ENCODE data around the gene DDAH1.

Gene DDAH1

GRCh38 chr1:85428471-85429089 is 36.4 kb downstream of the DDAH1 start:
- no peak for TF ChIP-seq Cebpa-rat (IDR thresholded peaks at IDR 0.05)
- Histone ChIP-seq H3K27ac (peak overlapping the region in 3 of 11 experiments; percentile 0 to 48 (median 38); a peak in 4 of 22 replicates), H3K4me1 (peaks cover 0 to 17% (median 7%) of the 10 kb centered on the region in 10 experiments; a peak in 11 of 20 replicates), H3K9me3 (replicated peaks in 1 of 11) (no peaks in the 10 kb centered on the region), H3K4me3 (no peak overlapping the region), H3K4me2 (peak overlapping the region in 5 of 11 experiments; percentile 15 to 65 (median 36); a peak in 7 of 22 replicates), H4K20me1 (no peaks in the 10 kb centered on the region), H3K36me3 (no peaks in the 10 kb centered on the region), H3K27me3 (no peaks in the 10 kb centered on the region), H3K9ac (no peak overlapping the region)

DNA sequence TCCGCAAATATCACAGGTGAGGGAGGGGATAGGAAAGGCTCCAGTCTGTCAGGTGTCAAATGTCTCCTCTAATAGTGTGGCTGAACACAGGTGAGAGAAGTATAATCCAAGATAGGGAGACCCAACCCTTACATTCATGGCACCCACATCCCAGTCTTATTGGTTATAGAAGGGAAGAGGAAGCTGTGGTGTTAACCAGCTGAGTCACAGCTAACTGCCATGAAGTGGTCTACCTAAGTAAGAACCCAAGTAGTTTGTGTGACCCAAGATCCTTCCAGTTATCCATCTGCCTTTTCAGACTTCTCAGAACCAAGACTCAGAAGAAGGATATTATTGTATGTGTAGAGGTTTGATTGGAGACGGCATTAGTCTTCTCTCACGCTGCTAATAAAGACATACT is 37.1 kb downstream of the DDAH1 start:
- Histone ChIP-seq H3K9me3 (replicated peaks in 1 of 11) (no peaks in the 10 kb centered on the region), H3K4me2 (peak overlapping the region in 5 of 11 experiments; percentile 20 to 65 (median 36); a peak in 8 of 22 replicates), H3K27me3 (no peaks in the 10 kb centered on the region), H3K27ac (peak overlapping the region in 2 of 11 experiments; percentile 38 to 48; a peak in 3 of 22 replicates), H3K4me1 (peaks cover 0 to 17% (median 7%) of the 10 kb centered on the region in 10 experiments; a peak in 11 of 20 replicates), H4K20me1 (no peaks in the 10 kb centered on the region), H3K9ac (no peak overlapping the region), H3K36me3 (no peaks in the 10 kb centered on the region), H3K4me3 (no peak overlapping the region)
- no peak for TF ChIP-seq Cebpa-rat (IDR thresholded peaks at IDR 0.05)

DNA sequence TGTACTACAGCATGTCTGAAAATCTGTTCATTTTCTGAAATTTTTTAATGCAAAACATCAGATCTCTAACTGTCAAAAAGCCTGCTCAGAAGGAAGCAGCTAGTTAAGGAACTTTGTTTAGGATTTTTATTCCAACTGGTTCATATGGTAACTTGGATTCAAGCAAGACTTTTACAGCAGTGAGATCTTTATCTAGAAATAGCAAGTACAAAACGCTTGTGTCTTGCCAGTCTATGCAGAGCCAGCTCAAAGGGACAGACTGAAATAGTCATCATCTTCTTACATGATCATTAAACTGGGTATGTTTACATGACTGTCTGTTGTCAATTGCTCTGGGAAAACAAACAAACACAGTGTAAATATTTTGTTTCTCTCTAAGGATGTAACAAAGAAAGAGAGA is 37.6 kb downstream of the DDAH1 start:
- no peaks in the 10 kb centered on the region for H3K9me3 ChIP-seq (replicated peaks in 1 of 11)
- no peak overlapping the region for H3K4me3 ChIP-seq
- H3K27ac ChIP-seq, result no peak overlapping the region
- peak overlapping the region in 3 of 11 experiments; percentile 36 to 65 (median 51); a peak in 5 of 22 replicates for H3K4me2 ChIP-seq
- no peaks in the 10 kb centered on the region for H3K27me3 ChIP-seq
- H3K4me1 ChIP-seq, result peaks cover 0 to 17% (median 7%) of the 10 kb centered on the region in 10 experiments; a peak in 11 of 20 replicates
- TF ChIP-seq Cebpa-rat (IDR thresholded peaks at IDR 0.05), result no peak
- H3K36me3 ChIP-seq, result no peaks in the 10 kb centered on the region
- no peak overlapping the region for H3K9ac ChIP-seq
- no peaks in the 10 kb centered on the region for H4K20me1 ChIP-seq

- Histone ChIP-seq H3K9me3 (replicated peaks in 1 of 11) (peaks cover 8 to 24% (median 16%) of the 10 kb centered on the region in 11 experiments; a peak in 21 of 22 replicates), H3K9ac (no peak overlapping the region), H3K27ac (no peak overlapping the region), H3K4me2 (no peak overlapping the region), H3K27me3 (no peaks in the 10 kb centered on the region), H4K20me1 (no peaks in the 10 kb centered on the region), H3K4me1 (no peaks in the 10 kb centered on the region), H3K4me3 (no peak overlapping the region), H3K36me3 (no peaks in the 10 kb centered on the region)
- TF ChIP-seq Cebpa-rat (IDR thresholded peaks at IDR 0.05), result no peak
Observed at GRCh38 chr1:85421179-85421578, 43.8 kb downstream of the DDAH1 start.

GRCh38 chr1:85420199-85420598 is 44.8 kb downstream of the DDAH1 start:
- Histone ChIP-seq H3K27ac (no peak overlapping the region), H3K4me2 (no peak overlapping the region), H4K20me1 (no peaks in the 10 kb centered on the region), H3K36me3 (no peaks in the 10 kb centered on the region), H3K4me3 (no peak overlapping the region), H3K9ac (no peak overlapping the region), H3K9me3 (replicated peaks in 1 of 11) (peaks cover 8 to 24% (median 16%) of the 10 kb centered on the region in 11 experiments; a peak in 21 of 22 replicates), H3K27me3 (no peaks in the 10 kb centered on the region), H3K4me1 (no peaks in the 10 kb centered on the region)
- TF ChIP-seq Cebpa-rat (IDR thresholded peaks at IDR 0.05), result no peak

GRCh38 chr1:85417876-85418275 is 47.1 kb downstream of the DDAH1 start:
- TF ChIP-seq Cebpa-rat (IDR thresholded peaks at IDR 0.05), result no peak
- H3K4me1 ChIP-seq, result no peaks in the 10 kb centered on the region
- no peak overlapping the region for H3K4me2 ChIP-seq
- H3K27me3 ChIP-seq, result no peaks in the 10 kb centered on the region
- H3K9ac ChIP-seq, result no peak overlapping the region
- no peak overlapping the region for H3K27ac ChIP-seq
- no peaks in the 10 kb centered on the region for H4K20me1 ChIP-seq
- H3K9me3 ChIP-seq (replicated peaks in 1 of 11), result peaks cover 8 to 24% (median 16%) of the 10 kb centered on the region in 11 experiments; a peak in 21 of 22 replicates
- no peaks in the 10 kb centered on the region for H3K36me3 ChIP-seq
- no peak overlapping the region for H3K4me3 ChIP-seq

DNA sequence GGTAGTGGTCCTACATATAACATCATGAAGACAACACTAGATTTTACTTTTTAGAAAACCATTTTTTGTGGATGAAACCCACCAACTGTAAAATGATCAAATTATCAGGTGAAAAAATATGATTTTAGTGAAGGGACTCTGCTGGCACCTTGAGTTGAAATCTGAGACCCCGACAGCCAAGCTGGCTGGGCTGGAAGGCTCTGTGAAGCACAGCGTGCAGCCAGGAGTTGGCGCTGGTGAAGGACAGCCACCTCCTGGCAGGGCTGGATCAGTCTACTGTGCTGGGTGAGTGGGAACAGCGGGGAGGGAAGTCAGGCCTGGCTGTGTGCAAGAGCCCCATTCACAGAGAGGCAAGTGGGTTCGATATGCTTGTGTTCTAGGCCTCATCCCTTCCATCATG is 47.9 kb downstream of the DDAH1 start:
- Histone ChIP-seq H3K4me2 (no peak overlapping the region), H3K27ac (no peak overlapping the region), H3K4me1 (no peaks in the 10 kb centered on the region), H3K4me3 (no peak overlapping the region), H3K27me3 (no peaks in the 10 kb centered on the region), H4K20me1 (no peaks in the 10 kb centered on the region), H3K36me3 (no peaks in the 10 kb centered on the region), H3K9me3 (replicated peaks in 1 of 11) (peaks cover 8 to 24% (median 16%) of the 10 kb centered on the region in 11 experiments; a peak in 21 of 22 replicates), H3K9ac (no peak overlapping the region)
- TF ChIP-seq Cebpa-rat (IDR thresholded peaks at IDR 0.05), result no peak

- Histone ChIP-seq H3K27me3 (no peaks in the 10 kb centered on the region), H3K9ac (no peak overlapping the region), H4K20me1 (no peaks in the 10 kb centered on the region), H3K4me3 (no peak overlapping the region), H3K27ac (no peak overlapping the region), H3K9me3 (replicated peaks in 1 of 11) (no peaks in the 10 kb centered on the region), H3K36me3 (no peaks in the 10 kb centered on the region), H3K4me1 (no peaks in the 10 kb centered on the region), H3K4me2 (no peak overlapping the region)
- TF ChIP-seq Cebpa-rat (IDR thresholded peaks at IDR 0.05), result no peak
Observed at GRCh38 chr1:85413169-85413568, 51.8 kb downstream of the DDAH1 start.

GRCh38 chr1:85411567-85412305 is 53.2 kb downstream of the DDAH1 start:
- no peak overlapping the region for H3K4me3 ChIP-seq
- no peaks in the 10 kb centered on the region for H3K36me3 ChIP-seq
- H3K4me1 ChIP-seq, result no peaks in the 10 kb centered on the region
- TF ChIP-seq Cebpa-rat (IDR thresholded peaks at IDR 0.05), result no peak
- no peak overlapping the region for H3K4me2 ChIP-seq
- no peaks in the 10 kb centered on the region for H3K9me3 ChIP-seq (replicated peaks in 1 of 11)
- no peak overlapping the region for H3K27ac ChIP-seq
- no peaks in the 10 kb centered on the region for H4K20me1 ChIP-seq
- no peak overlapping the region for H3K9ac ChIP-seq
- H3K27me3 ChIP-seq, result no peaks in the 10 kb centered on the region

Data from BLaER1 treated with 17β-estradiol and CSF1 and Interleukin-3, amounts not matched to agents 10 nM and 100 nM (cell line).